NB4 (cell line): Measurements from ENCODE around the gene ADAMTS2.

ENCODE experiments used
- DNase-seq: peaks from one replicate; pipeline ENCODE4 v3.0.0; 2010; ENCODE audit warnings: low read depth
- H3K4me3 ChIP-seq: one replicate; pipeline ENCODE4 v1.5.1; 2011; ENCODE audit warnings: mild to moderate bottlenecking, low read depth, low read length, moderate library complexity
- MYC ChIP-seq: IDR thresholded peaks from 2 replicates; pipeline ENCODE4 v1.6.1; 2011; ENCODE audit warnings: low read depth, low read length
- POLR2A ChIP-seq: IDR thresholded peaks from 2 replicates; pipeline ENCODE4 v1.6.1; 2011; ENCODE audit warnings: mild to moderate bottlenecking; ENCODE audit not compliant: insufficient read length; ENCODE audit errors: extremely low read depth
- TF ChIP-seq, protein P1 (sequence below): IDR thresholded peaks from 2 replicates; pipeline ENCODE4 v1.6.1; 2011; ENCODE audit warnings: low read depth, low read length
- TF ChIP-seq, protein P2 (sequence below): IDR thresholded peaks from one replicate; pipeline ENCODE4 v1.5.1; 2012; ENCODE audit warnings: low read depth, low read length

The ADAMTS2 gene

DNA sequence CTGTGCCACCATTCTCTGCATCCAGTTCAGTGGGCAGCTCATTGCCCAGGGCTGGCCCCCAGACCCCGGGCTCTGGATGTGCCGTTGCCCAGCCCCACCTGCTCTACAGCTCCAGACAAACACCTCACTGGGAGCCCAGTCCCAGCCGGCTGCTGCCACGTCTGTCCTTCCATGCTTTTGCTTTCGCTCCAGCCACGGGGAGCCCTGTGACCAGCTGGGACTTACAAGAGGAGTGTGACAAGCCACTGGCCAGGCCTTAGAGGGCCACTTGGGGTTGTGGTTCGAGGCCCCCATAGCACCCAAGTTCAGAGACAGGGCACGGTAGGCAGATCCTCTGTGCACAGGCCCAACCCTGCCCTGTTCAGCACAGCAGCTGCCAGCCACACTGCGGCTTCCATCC is 142.0 kb downstream of the ADAMTS2 start:
- DNase-seq = no peak
- H3K4me3 ChIP-seq = no peak overlapping the region
- no peak for TF ChIP-seq POLR2A
- no peak for TF ChIP-seq MYC
- TF ChIP-seq, protein P1, sequence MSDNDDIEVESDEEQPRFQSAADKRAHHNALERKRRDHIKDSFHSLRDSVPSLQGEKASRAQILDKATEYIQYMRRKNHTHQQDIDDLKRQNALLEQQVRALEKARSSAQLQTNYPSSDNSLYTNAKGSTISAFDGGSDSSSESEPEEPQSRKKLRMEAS = no peak
- TF ChIP-seq, protein P2, sequence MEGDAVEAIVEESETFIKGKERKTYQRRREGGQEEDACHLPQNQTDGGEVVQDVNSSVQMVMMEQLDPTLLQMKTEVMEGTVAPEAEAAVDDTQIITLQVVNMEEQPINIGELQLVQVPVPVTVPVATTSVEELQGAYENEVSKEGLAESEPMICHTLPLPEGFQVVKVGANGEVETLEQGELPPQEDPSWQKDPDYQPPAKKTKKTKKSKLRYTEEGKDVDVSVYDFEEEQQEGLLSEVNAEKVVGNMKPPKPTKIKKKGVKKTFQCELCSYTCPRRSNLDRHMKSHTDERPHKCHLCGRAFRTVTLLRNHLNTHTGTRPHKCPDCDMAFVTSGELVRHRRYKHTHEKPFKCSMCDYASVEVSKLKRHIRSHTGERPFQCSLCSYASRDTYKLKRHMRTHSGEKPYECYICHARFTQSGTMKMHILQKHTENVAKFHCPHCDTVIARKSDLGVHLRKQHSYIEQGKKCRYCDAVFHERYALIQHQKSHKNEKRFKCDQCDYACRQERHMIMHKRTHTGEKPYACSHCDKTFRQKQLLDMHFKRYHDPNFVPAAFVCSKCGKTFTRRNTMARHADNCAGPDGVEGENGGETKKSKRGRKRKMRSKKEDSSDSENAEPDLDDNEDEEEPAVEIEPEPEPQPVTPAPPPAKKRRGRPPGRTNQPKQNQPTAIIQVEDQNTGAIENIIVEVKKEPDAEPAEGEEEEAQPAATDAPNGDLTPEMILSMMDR = no peak

DNA sequence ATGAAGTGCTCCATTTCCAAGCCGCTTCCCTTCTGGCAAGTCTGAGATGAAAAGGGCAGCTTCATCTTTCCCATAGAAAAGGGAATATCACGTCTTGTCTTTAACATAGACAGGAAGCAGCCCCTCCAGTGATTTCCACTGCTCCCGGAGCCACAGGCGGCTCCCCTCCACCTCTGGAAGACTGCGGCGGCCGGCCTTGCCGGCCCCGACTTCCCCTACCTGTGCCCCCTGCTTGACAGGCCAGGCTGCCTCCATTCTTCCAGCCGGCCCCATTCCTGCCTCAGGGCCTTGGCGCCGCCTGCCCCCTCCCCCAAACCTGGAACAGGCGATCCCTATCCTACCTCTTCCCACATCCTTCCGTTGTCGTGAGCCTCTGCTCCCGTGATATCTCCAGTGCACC is 143.3 kb downstream of the ADAMTS2 start:
- no peak for DNase-seq
- H3K4me3 ChIP-seq = no peak overlapping the region
- TF ChIP-seq, protein P2 = no peak
- TF ChIP-seq, protein P1 = no peak
- TF ChIP-seq MYC = no peak
- no peak for TF ChIP-seq POLR2A

DNA sequence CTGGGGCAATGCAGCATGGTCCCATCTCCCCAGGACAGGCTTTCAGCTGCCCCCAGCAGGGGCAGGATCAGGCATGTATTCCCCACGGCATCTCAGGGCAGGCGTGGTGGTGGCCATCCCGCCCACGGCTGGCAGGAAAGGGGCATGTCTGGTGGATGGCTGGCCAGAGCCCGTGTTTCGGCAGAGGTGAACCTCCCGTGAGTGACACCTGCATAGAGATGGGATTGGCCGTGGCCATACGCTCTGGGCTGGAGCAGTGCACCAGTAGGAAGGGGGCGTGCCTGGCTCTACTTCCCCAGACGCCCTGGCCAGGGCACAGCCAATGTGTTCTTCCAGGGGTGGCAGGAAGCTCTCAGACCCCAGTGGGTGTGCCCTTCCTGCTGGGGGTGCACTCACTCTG is 146.0 kb downstream of the ADAMTS2 start:
- TF ChIP-seq, protein P2 = no peak
- TF ChIP-seq POLR2A = no peak
- TF ChIP-seq, protein P1 = no peak
- TF ChIP-seq MYC = no peak
- no peak overlapping the region for H3K4me3 ChIP-seq
- no peak for DNase-seq

DNA sequence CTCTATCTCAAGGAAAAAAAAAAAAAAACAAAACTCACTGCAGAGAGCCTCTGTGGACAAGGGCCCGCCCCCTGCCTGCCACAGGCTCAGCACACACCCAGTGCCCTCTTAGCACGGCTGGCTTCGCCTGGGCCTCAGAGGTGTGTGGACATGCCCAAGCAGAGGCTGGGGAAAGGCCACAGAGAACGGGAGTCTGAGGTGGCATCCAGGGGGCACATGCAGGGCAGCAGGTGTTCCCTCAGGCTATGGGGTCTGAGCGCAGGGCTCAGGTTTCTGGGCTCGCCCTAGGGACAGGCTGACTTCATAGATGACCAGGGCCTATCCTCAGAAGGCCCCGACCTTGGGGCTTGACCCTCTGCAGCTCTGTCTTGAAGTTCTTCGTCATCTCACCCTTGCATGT is 146.4 kb downstream of the ADAMTS2 start:
- TF ChIP-seq, protein P1 = no peak
- TF ChIP-seq POLR2A (no peak), MYC (no peak)
- TF ChIP-seq, protein P2 = no peak
- H3K4me3 ChIP-seq = no peak overlapping the region
- no peak for DNase-seq

DNA sequence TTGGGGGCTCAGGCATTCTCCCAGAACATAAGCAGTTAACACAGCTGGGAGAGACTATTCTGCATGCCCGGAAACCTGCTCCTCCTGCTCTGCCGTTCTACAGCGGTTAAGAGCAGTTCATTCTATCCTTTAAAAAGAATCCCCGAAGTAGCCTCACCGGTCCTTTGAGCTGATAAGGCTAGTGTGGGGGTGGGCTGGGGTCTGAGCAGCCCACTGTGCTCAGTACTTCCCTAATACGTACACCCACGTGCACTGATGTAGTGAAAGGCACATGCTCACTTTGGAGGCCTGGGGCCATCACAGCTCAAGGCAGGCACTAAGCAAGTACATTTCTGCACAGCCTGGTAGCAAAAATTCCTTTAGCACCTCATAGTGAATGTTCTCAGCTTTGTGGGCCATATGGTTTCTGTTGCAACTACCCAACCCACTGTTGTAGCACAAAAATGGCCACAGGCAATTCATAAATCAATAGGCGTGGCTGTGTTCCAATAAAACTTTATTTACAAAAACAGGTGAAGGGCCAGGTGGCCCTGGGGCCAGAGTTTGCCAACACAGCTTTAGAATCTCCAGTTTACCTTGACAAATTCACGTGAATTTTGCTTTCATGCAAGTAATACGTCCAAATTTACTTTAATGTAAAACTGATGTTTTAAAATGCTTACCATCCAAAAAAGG is 148.7 kb downstream of the ADAMTS2 start:
- no peak overlapping the region for H3K4me3 ChIP-seq
- DNase-seq = no peak
- TF ChIP-seq MYC = no peak

DNA sequence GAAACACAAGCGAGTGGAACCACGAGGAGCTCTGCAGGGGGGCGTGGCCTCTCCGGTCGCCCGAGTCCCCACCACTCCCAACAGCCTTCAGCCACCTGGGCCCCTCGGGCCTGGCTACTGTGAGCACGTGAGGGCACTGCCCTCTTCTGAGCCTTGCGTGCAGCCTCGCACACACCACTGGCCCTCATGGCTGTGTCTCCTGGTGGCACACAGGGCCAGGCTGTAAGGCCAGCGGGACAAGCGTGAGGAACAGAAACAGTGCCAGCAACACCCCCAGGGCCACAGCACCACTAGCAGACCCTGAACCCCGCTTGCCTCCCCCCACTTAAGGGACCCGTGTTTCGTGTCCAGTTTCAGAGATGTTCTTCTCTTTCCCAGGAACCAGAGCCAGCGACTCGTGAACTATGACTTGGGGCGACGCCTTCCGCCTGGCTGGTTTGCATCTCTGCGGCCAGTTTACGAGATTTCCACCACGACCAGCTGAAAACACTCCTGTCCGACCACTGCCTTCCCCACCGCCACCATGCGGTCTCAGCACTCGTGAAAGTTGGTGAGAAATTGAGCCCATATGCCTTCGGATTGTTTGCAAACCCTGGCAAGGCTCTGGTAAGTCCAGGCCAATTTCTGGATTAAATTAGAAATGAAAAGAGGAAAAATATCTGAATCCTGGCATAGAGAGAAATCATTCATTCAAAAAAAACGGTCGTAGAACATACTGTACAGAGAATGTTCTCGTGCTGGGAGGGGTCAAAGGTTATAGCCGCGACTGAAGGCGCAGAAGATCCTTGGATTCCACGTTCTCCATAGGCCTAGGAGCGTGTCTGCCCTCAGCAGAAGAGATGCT is 149.5 kb downstream of the ADAMTS2 start:
- TF ChIP-seq, protein P2 = no peak
- TF ChIP-seq POLR2A = no peak
- TF ChIP-seq, protein P1 = no peak
- TF ChIP-seq MYC = no peak
- DNase-seq = no peak
- H3K4me3 ChIP-seq = no peak overlapping the region
